ENCODE measurements around the gene AR.

GRCh38 chrX:67582436-67582835 is 38.6 kb downstream of the AR start:
- no peak for TF ChIP-seq CTCF (IDR thresholded peaks at IDR 0.05 in 2 of 3, conservative IDR thresholded peaks at IDR 0.05 in 1 of 3; ENCODE audit: control insufficient read depth in 2 of 3, extremely low read depth in 1 of 3, insufficient read depth in 1 of 3, low read depth in 3 of 3, low read length in 3 of 3)
- TF ChIP-seq, protein P1, sequence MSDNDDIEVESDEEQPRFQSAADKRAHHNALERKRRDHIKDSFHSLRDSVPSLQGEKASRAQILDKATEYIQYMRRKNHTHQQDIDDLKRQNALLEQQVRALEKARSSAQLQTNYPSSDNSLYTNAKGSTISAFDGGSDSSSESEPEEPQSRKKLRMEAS (IDR thresholded peaks at IDR 0.05; ENCODE audit: low read depth, low read length), result no peak
- no peak for TF ChIP-seq JUND (IDR thresholded peaks at IDR 0.05; ENCODE audit: low read depth, low read length)
- TF ChIP-seq PAX8 (IDR thresholded peaks at IDR 0.05), result no peak
- no peak for TF ChIP-seq SRF (IDR thresholded peaks at IDR 0.05; ENCODE audit: low read depth in 2 of 2, low read length in 2 of 2)
- TF ChIP-seq ATF2 (IDR thresholded peaks at IDR 0.05; ENCODE audit: low read length), result no peak
- TF ChIP-seq EZH2 (IDR thresholded peaks at IDR 0.05; ENCODE audit: borderline replicate concordance, control insufficient read depth, low read depth, low read length), result no peak
- TF ChIP-seq HDGF (IDR thresholded peaks at IDR 0.05), result no peak
- no peak for TF ChIP-seq POLR2AphosphoS5 (IDR thresholded peaks at IDR 0.05; ENCODE audit: low read length)
- TF ChIP-seq TARDBP (IDR thresholded peaks at IDR 0.05; ENCODE audit: borderline replicate concordance), result no peak
- TF ChIP-seq EP300 (IDR thresholded peaks at IDR 0.05; ENCODE audit: borderline replicate concordance in 1 of 2, control insufficient read depth in 1 of 2, low read depth in 2 of 2, low read length in 2 of 2), result no peak

Data from GM12878 (cell line).